Mesenchymal stem cell (in vitro differentiated cells and primary cell): ENCODE data around the gene MUC5B.

ENCODE experiments used
- DNase-seq: peaks from one replicate; pipeline ENCODE4 v3.0.0-alpha.2; 2013
- H2AFZ ChIP-seq: one replicate; pipeline ENCODE4 v1.6.1; 2013; ENCODE audit warnings: low read depth, mild to moderate bottlenecking, control low read depth, inconsistent platforms, low read length, moderate library complexity
- H2AK5ac ChIP-seq: 2 replicates; pipeline ENCODE4 v1.6.1; 2013; ENCODE audit warnings: low read length, moderate library complexity, mild to moderate bottlenecking, inconsistent platforms; ENCODE audit not compliant: severe bottlenecking
- H2BK120ac ChIP-seq: one replicate; pipeline ENCODE4 v1.6.1; 2013; ENCODE audit warnings: low read depth, mild to moderate bottlenecking, inconsistent platforms, low read length, moderate library complexity
- H2BK12ac ChIP-seq, 2 experiments: one replicate each; pipeline ENCODE4 v1.6.1; 2013; ENCODE audit warnings: inconsistent platforms in 2 of 2, low read length in 2 of 2, mild to moderate bottlenecking in 2 of 2, moderate library complexity in 2 of 2, control low read depth in 1 of 2
- H2BK15ac ChIP-seq: one replicate; pipeline ENCODE4 v1.6.1; 2013; ENCODE audit warnings: mild to moderate bottlenecking, low read depth, inconsistent platforms; ENCODE audit not compliant: poor library complexity, severe bottlenecking
- H2BK5ac ChIP-seq: 2 replicates; pipeline ENCODE4 v1.6.1; 2013; ENCODE audit warnings: low read depth, mild to moderate bottlenecking, low read length, control low read depth, inconsistent platforms; ENCODE audit not compliant: poor library complexity, severe bottlenecking
- H3K14ac ChIP-seq, 2 experiments: one replicate each; pipeline ENCODE4 v1.6.1; 2013; ENCODE audit warnings: inconsistent platforms in 2 of 2, low read length in 2 of 2, control low read depth in 1 of 2, mild to moderate bottlenecking in 1 of 2, moderate library complexity in 1 of 2
- H3K18ac ChIP-seq, 2 experiments: one replicate each; pipeline ENCODE4 v1.6.1; 2013; ENCODE audit warnings: inconsistent platforms in 2 of 2, low read length in 2 of 2, control low read depth in 1 of 2, low read depth in 1 of 2, mild to moderate bottlenecking in 1 of 2
- H3K23ac ChIP-seq, 2 experiments: one replicate each; pipeline ENCODE4 v1.6.1; 2013; ENCODE audit warnings: inconsistent platforms in 2 of 2, low read length in 2 of 2, mild to moderate bottlenecking in 2 of 2, moderate library complexity in 2 of 2, control low read depth in 1 of 2
- H3K27ac ChIP-seq: 2 replicates; pipeline ENCODE4 v1.5.1; 2013; ENCODE audit warnings: mild to moderate bottlenecking, moderate library complexity, low read length, control low read depth, inconsistent platforms; ENCODE audit not compliant: poor library complexity, severe bottlenecking
- H3K27me3 ChIP-seq, 2 experiments: 2 replicates each; pipeline versions ENCODE4 v1.6.1 to v1.7.0; 2013; ENCODE audit warnings: low read length in 2 of 2, mild to moderate bottlenecking in 2 of 2, moderate library complexity in 2 of 2, control low read depth in 1 of 2, inconsistent platforms in 1 of 2; ENCODE audit not compliant: control insufficient read depth in 1 of 2, insufficient read depth in 1 of 2
- H3K36me3 ChIP-seq, 2 experiments: 2 replicates each; pipeline versions ENCODE4 v1.6.1 to v1.7.0; 2013; ENCODE audit warnings: low read length in 2 of 2, control low read depth in 1 of 2, inconsistent platforms in 1 of 2, low read depth in 1 of 2, mild to moderate bottlenecking in 1 of 2; ENCODE audit not compliant: insufficient read depth in 2 of 2, control insufficient read depth in 1 of 2
- H3K4ac ChIP-seq, 2 experiments: one replicate each; pipeline ENCODE4 v1.6.1; 2013; ENCODE audit warnings: inconsistent platforms in 2 of 2, low read length in 2 of 2, mild to moderate bottlenecking in 2 of 2, moderate library complexity in 2 of 2, control low read depth in 1 of 2, low read depth in 1 of 2
- H3K4me1 ChIP-seq: 2 replicates; pipeline ENCODE4 v1.6.1; 2013; ENCODE audit warnings: low read depth, low read length, control low read depth; ENCODE audit not compliant: control insufficient read depth, insufficient read depth
- H3K4me2 ChIP-seq: 2 replicates; pipeline ENCODE4 v1.6.1; 2013; ENCODE audit warnings: low read length, mild to moderate bottlenecking, inconsistent platforms; ENCODE audit not compliant: poor library complexity, severe bottlenecking
- H3K4me3 ChIP-seq, 2 experiments: 2 replicates each; pipeline versions ENCODE4 v1.5.1 to v1.7.0; 2013; ENCODE audit warnings: low read length in 2 of 2, mild to moderate bottlenecking in 2 of 2, control low read depth in 1 of 2, low read depth in 1 of 2; ENCODE audit not compliant: insufficient read depth in 1 of 2
- H3K79me1 ChIP-seq: replicated peaks from 2 replicates; pipeline ENCODE4 v1.6.1; 2013; ENCODE audit warnings: mild to moderate bottlenecking, control low read depth, low read length, inconsistent platforms; ENCODE audit not compliant: poor library complexity, severe bottlenecking
- H3K9ac ChIP-seq: 2 replicates; pipeline ENCODE4 v1.7.0; 2013; ENCODE audit warnings: mild to moderate bottlenecking, low read length, moderate library complexity
- H3K9me3 ChIP-seq: 2 replicates; pipeline ENCODE4 v1.7.0; 2013; ENCODE audit warnings: mild to moderate bottlenecking, low read length; ENCODE audit not compliant: control insufficient read depth
- H4K8ac ChIP-seq: one replicate; pipeline ENCODE4 v1.6.1; 2013; ENCODE audit warnings: inconsistent platforms, mild to moderate bottlenecking, low read length, moderate library complexity
- H4K91ac ChIP-seq: one replicate; pipeline ENCODE4 v1.6.1; 2013; ENCODE audit warnings: mild to moderate bottlenecking, low read length, inconsistent platforms
- WGBS: methylation state at CpG from one replicate; pipeline ENCODE4 v1.1.7; 2013; ENCODE audit warnings: mixed read lengths; 5-methylcytosine and 5-hydroxymethylcytosine counted together

The MUC5B gene

GRCh38 chr11:1252371-1253102, 29.7 kb downstream of the MUC5B start:
- peaks cover 1% of the 10 kb centered on the region for H3K4me1 ChIP-seq
- H3K27ac ChIP-seq: no peak overlapping the region
- peak overlapping the region; percentile 74 for H4K91ac ChIP-seq
- H2AFZ ChIP-seq: peak overlapping the region; percentile 18
- no peak overlapping the region for H3K18ac ChIP-seq
- H2BK12ac ChIP-seq: no peak overlapping the region
- H2BK15ac ChIP-seq: no peak overlapping the region
- H3K9ac ChIP-seq: no peak overlapping the region
- no peak overlapping the region for H2BK5ac ChIP-seq
- H3K4me2 ChIP-seq: no peak overlapping the region
- peak overlapping the region in 1 of 2 experiments; percentile 38 for H3K14ac ChIP-seq
- no peaks in the 10 kb centered on the region for H3K79me1 ChIP-seq
- no peak overlapping the region for H2AK5ac ChIP-seq
- H3K4ac ChIP-seq: no peak overlapping the region
- no peak for DNase-seq
- WGBS: 92% methylated on average over 38 of the region's 38 CpGs
- H3K36me3 ChIP-seq: no peaks in the 10 kb centered on the region
- no peaks in the 10 kb centered on the region for H3K9me3 ChIP-seq
- H3K4me3 ChIP-seq: peak overlapping the region in 1 of 2 experiments; percentile 14
- H2BK120ac ChIP-seq: no peak overlapping the region
- H3K27me3 ChIP-seq: peaks cover 0 to 3% of the 10 kb centered on the region in 2 experiments
- H4K8ac ChIP-seq: no peak overlapping the region
- no peak overlapping the region for H3K23ac ChIP-seq

GRCh38 chr11:1253103-1253485, 30.2 kb downstream of the MUC5B start:
- H2AK5ac ChIP-seq: no peak overlapping the region
- H3K14ac ChIP-seq: no peak overlapping the region
- H3K27ac ChIP-seq: no peak overlapping the region
- H2AFZ ChIP-seq: no peak overlapping the region
- no peak overlapping the region for H3K4me3 ChIP-seq
- no peak overlapping the region for H2BK12ac ChIP-seq
- no peak overlapping the region for H2BK120ac ChIP-seq
- no peaks in the 10 kb centered on the region for H3K9me3 ChIP-seq
- no peak for DNase-seq
- no peak overlapping the region for H4K8ac ChIP-seq
- H3K36me3 ChIP-seq: no peaks in the 10 kb centered on the region
- no peak overlapping the region for H2BK15ac ChIP-seq
- WGBS: 87% methylated on average over 9 of the region's 9 CpGs
- H3K4me1 ChIP-seq: peaks cover 1% of the 10 kb centered on the region
- H2BK5ac ChIP-seq: no peak overlapping the region
- no peak overlapping the region for H3K9ac ChIP-seq
- H3K18ac ChIP-seq: no peak overlapping the region
- no peak overlapping the region for H3K4me2 ChIP-seq
- peaks cover 0 to 3% of the 10 kb centered on the region in 2 experiments for H3K27me3 ChIP-seq
- H4K91ac ChIP-seq: no peak overlapping the region
- no peak overlapping the region for H3K4ac ChIP-seq
- H3K23ac ChIP-seq: no peak overlapping the region
- no peaks in the 10 kb centered on the region for H3K79me1 ChIP-seq

- Histone ChIP-seq H2AFZ (no peak overlapping the region), H2BK15ac (no peak overlapping the region), H3K4me1 (peaks cover 3% of the 10 kb centered on the region), H3K79me1 (no peaks in the 10 kb centered on the region), H2BK120ac (no peak overlapping the region), H3K9ac (no peak overlapping the region), H3K14ac (no peak overlapping the region), H3K27me3 (peaks cover 0 to 3% of the 10 kb centered on the region in 2 experiments), H3K9me3 (no peaks in the 10 kb centered on the region), H3K23ac (no peak overlapping the region), H3K36me3 (no peaks in the 10 kb centered on the region), H2BK12ac (no peak overlapping the region), H4K8ac (no peak overlapping the region), H3K27ac (no peak overlapping the region), H2AK5ac (no peak overlapping the region), H2BK5ac (no peak overlapping the region), H3K4me3 (no peak overlapping the region), H3K4me2 (no peak overlapping the region), H4K91ac (no peak overlapping the region), H3K18ac (no peak overlapping the region), H3K4ac (no peak overlapping the region)
- WGBS: 89% methylated on average over 22 of the region's 22 CpGs
- DNase-seq: no peak
Measured at GRCh38 chr11:1254086-1254648, 31.3 kb downstream of the MUC5B start.

GRCh38 chr11:1254733-1255132, 31.9 kb downstream of the MUC5B start:
- no peak overlapping the region for H2AFZ ChIP-seq
- no peak for DNase-seq
- H2BK5ac ChIP-seq: no peak overlapping the region
- H4K8ac ChIP-seq: no peak overlapping the region
- no peak overlapping the region for H3K18ac ChIP-seq
- H2BK15ac ChIP-seq: no peak overlapping the region
- no peak overlapping the region for H2AK5ac ChIP-seq
- no peak overlapping the region for H3K4me3 ChIP-seq
- no peak overlapping the region for H3K14ac ChIP-seq
- H3K9ac ChIP-seq: no peak overlapping the region
- no peak overlapping the region for H3K27ac ChIP-seq
- peaks cover 0 to 3% of the 10 kb centered on the region in 2 experiments for H3K27me3 ChIP-seq
- 97% methylated on average over 9 of the region's 19 CpGs for WGBS
- H3K79me1 ChIP-seq: no peaks in the 10 kb centered on the region
- H2BK120ac ChIP-seq: no peak overlapping the region
- H3K9me3 ChIP-seq: no peaks in the 10 kb centered on the region
- H3K4me1 ChIP-seq: peaks cover 3% of the 10 kb centered on the region
- no peak overlapping the region for H2BK12ac ChIP-seq
- H3K4me2 ChIP-seq: no peak overlapping the region
- no peaks in the 10 kb centered on the region for H3K36me3 ChIP-seq
- H4K91ac ChIP-seq: no peak overlapping the region
- H3K4ac ChIP-seq: no peak overlapping the region
- no peak overlapping the region for H3K23ac ChIP-seq
